Stimulated activated CD8-positive, alpha-beta memory T cell treated with anti-CD3 and anti-CD28 coated beads, Interleukin-4, amount 100 ng/mL, for 1 hour (primary cell): ENCODE measurements around the gene PRDX3.
"Not testable (repeated sequence)": the region's sequence is repeated elsewhere in the genome, so short reads cannot be mapped to it uniquely, and the experiment has no call there.

Experiments
- DNase-seq, 2 donors: peaks; one replicate each; pipeline ENCODE4 v3.0.0-alpha.2; 2020; ENCODE audit warnings: low read depth in 2 of 2, low spot score in 1 of 2

Gene PRDX3

GRCh38 chr10:119206603-119207365 is 28.2 kb upstream of the PRDX3 start:
- DNase-seq, result peak; percentile 30 to 39

DNA sequence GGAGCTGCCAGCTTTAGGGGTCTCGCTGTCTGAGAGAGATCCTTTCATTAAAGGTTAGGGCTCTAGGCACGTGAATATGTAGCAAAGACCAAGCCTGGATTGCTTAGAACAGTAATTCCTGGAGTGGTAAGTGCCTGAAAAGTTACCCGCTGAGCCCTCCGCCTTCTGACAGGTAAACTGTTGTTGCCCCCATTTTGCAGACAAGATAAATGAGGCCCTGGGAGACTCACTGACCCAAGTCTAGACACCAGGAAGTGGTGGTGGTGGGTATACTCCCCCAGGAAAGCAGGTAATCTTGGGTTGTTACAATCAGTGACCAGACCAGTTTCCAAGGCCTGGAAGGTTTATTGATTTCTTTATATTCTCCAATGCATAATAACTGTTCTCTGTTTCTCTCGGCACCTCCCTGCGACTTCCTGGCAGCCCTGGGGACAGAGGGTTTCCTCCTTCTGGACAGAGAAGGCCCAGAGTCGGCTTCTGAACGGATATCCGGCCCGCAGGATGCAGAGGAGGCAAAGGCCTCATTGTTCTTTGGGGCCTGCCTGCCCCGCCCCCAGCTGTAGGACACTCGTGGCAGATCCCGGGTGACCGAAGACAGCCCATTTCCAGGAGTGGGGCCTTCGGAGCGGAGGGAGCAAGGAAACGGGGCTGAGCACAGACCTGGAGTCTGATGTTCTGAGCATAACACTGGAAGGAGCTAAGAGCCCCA is 27.4 kb upstream of the PRDX3 start:
- no peak for DNase-seq

DNA sequence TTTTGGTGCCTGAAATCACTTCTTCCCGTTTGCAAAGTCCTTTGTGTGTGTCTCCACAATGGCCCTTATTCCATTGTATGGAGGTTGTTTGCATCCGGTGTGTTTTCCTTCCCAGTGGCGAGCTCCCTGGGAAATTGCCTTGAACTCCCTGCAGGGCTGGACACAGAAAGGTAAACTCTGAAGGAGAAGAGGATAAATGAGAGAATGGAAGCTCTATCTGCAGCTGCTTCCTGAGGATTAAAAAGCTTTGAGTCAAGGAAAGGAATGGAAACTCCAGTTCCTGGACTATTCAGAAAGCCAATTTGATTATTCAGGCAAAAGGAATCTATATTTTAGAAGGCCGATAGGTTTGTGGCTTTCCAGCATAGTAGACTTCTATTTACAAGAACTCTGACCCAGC is 24.4 kb upstream of the PRDX3 start:
- no peak for DNase-seq

- DNase-seq, result no peak
Observed at GRCh38 chr10:119201233-119201632, 22.6 kb upstream of the PRDX3 start.

DNA sequence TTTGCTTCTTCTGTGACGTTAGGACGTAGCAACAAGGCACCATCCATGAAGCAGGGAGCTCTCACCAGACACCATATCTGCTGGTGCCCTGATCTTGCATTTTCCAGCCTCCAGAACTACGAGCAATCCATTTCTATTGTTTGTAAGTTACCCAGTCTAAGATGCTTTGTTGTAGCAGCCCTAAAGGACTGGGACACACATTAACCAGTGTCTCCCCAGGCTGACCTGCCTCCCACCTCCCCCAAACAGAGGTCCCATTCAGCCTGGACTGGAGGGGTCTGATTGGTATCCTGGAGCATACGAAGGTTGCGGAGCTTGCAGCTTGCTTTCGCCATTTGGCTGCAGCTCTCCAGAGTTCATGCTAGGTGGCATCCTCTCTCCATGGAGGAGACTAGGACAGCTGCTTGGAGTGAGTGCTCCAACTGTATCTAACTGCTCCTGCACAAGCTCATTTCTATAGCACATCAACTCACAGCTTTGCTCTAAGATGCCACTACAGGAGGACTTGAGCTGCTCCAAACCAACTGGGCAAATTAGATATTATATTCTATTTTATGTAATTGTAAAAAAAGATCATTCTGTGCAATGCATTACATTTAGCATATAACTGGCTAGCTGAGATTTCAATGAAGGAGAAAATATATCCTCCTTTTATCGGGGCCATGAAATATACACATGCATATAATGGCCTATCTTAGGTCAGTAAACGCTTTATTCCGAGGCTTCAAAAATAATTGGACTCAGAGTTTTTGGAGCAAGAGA is 20.8 kb upstream of the PRDX3 start:
- DNase-seq, result no peak

DNA sequence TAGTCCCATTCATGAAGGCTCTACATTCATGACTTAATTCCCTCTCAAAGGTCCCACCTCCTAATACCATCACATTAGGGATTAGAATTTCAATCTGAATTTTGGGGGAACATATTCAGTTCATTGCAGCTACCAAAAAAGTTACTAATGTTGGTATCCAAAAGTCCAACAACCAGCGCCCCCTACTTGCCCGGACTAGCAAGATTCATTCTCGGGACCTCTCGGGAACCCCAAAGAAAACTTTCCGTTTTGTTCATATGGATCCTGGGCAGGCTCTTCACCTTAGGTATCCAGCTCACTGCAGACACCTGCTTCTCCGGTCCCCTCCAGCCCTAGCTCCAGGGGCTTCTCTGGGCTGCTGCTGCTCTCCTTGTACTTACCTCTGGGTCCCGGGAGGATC is 19.8 kb upstream of the PRDX3 start:
- no peak for DNase-seq

DNA sequence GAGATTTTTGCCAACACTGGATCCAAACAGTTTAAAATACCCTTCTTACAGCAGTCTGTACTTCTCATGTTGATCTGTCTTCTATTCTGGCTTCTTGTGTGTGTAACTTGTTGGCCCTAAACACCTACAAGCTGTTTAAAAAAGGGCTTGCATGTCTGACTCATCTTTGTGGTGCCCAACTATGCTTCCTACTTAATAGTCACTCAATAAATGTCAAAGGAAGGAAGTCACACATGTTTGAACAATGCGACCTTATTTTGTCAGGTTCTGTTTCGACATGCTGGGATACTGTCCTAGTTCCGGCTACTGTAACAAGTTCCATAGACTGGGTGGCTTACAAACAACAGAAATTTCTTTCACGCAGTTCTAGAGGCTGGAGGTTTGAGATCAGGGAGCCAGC is 19.3 kb upstream of the PRDX3 start:
- no peak for DNase-seq

GRCh38 chr10:119191881-119192280 is 13.3 kb upstream of the PRDX3 start:
- no peak for DNase-seq

DNA sequence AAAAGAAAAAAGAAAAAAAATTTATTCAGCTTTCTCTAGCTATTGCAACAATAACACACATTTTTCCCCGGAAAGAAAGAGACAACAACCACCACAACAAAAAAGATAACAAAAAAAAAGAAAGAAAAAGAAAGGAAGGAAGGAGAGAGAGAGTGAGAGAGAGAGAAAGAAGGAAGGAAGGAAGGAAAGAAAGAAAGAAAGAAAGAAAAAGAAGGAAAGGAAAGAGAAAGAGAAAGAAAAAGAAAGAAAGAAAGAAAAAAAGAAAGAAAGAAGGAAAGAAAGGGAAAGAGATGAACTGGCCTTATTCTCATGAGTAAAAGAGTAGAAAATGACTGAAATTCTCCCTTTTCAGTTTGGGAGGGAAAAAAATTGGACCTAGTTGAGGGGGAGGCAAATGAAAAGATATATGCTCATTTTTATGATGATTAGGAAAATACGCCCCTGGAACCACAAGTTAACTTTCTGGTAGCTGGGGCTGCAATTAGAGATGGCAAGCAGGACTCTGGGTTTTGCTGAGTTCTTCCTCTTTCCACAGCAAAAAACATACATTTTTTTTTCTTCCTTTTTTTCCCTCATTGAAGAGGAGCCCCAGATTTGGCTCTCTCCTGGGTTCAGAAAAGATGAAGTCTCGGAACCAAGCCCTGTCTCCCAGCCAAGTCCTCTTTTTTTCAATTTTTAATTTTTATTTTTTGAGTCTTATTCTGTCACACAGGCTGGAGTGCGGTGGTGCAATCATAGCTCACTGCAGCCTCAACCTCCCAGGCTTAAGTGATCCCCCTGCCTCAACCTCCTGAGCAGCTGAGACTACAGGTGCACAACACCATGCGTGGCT is 12.6 kb upstream of the PRDX3 start:
- no peak for DNase-seq

GRCh38 chr10:119190353-119190752 is 11.7 kb upstream of the PRDX3 start:
- DNase-seq, result no peak

DNA sequence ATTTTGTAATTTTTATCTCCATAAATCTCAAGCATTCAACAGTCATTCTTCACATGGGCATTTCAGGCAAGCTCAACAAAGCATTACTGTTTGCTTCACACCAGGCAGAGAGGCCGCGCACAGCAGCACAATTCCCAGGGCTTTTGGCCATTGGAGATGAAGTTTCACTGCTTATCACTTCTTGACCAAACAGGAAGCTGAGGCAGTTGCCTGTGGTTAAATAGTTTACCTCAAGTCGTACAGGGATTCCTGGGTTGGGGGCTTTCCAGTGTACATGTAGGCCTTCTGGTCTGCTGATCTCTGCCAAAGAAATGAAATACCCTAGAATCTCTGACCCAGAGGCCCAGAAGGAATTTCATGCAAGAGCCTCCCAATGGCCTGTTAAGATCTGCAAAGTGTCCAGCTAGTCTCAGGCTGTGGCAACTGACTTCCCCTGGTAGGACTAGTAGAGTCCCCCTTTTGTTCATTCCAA is 11.2 kb upstream of the PRDX3 start:
- no peak for DNase-seq

DNA sequence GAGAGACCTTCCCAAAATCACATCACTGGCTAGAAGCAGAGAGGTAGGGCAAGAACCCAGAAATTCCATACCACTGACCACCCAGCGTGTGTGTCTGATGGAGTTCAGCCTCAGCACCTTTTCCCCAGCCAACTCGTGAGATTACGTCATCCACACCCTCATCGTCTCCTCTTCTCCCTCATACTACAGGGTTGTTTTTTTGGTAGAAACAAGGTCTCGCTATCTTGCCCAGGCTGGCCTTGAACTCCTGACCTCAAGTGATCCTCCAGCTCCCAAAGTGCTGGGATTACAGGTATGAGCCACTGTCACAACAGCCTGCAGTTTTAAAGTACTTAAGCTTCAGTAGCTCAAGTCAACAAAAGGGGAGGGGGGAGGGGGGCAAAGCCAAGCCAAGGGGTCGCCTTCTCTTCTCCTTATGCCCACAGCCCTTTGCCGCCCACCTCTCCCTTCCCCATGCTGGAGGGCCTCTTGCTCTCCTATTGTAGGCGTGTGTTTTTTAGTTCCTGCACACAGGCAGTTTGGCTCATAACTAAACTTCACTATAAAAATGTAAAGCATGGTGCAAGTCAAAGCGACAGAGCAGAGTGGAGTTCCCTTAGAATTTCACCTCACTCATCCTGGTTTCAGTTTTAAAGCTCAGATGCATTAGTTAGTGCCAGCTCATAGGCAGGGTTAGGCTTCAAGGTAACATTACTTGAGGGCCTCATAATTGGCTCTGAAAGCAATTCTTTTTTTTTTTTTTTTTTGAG is 5.2 kb upstream of the PRDX3 start:
- no peak for DNase-seq

DNA sequence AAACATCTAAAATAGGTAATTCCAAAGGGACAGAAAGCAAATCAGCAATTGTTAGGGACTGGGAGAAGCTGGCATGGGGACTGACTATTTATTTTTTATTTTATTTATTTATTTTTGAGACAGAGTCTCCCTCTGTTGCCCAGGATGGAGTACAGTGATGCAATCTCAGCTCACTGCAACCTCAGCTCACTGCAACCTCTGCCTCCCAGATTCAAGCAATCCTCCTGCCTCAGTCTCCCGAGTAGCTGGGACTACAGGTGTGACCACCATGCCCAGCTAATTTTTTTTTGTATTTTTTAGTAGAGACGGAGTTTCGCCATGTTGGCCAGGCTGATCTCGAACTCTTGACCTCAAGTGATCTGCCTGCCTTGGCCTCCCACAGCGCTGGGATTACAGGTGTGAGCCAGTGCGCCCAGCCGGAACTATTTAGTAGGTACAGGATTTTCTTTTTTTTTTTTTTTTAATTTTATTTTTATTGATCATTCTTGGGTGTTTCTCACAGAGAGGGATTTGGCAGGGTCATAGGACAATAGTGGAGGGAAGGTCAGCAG is 2.3 kb upstream of the PRDX3 start:
- DNase-seq, result not testable (repeated sequence)

- DNase-seq, result no peak
Observed at GRCh38 chr10:119177708-119178371, 772 bp downstream of the PRDX3 start.

DNA sequence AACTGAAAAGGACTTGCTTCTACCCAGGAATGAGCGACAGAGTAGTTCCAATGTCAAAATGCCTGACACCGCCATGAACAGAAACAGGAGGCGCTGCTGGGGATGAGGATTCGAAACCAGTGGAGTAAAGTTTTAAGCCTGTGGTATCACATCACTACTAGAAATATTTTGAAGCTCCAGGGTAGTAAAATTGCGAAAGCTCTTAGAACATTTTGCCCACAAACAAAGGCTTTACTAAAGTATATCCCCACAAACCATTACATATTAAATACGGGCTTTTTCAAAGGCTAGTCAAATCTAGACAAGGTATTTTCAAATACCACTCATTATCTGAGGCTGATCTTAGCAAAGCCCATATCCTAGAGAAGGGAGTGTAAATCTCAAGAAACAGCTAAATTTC is 2.4 kb downstream of the PRDX3 start:
- no peak for DNase-seq

DNA sequence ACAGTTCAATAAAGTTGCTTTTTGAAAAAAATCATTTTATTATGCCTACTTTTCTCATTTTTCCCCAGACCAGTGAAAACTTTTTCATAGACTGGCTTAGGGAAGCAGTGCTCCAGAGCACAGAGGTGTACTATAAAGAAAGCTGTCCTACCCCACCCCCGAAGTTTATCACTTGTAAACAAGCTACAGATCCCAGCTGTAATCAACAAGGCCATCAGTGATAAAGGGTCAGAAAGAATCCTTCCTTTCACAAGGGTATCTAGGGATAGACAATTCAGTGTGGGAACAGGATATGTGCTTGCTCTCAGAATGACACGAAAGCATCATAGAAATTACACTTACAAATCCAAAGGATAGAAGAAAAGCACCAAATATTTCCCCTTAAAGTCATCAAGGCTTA is 4.5 kb downstream of the PRDX3 start:
- DNase-seq, result no peak

- no peak for DNase-seq
Observed at GRCh38 chr10:119167041-119167440, 11.6 kb downstream of the PRDX3 start.

- DNase-seq, result no peak
Observed at GRCh38 chr10:119166564-119166963, 12.0 kb downstream of the PRDX3 start.

DNA sequence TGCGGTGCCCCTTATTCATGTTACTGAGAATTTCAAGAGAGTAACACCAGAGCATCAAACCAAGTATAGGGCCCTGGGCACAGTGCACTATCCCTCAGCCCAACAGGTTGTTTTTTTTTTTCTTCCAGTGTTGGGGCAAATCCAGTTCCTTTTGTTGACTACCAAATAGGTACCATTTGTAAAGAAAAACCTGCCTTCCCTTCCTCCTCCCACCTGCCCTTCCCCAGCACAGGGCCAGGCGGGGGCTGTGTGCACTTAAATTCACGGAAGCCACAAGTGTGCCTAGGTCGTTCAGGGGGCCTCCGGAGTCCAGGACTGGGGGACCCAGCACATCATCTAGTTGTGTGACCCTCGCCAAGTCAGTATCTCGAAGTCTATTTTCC is 12.5 kb downstream of the PRDX3 start:
- DNase-seq, result no peak
